Neutrophil (primary cell): ENCODE results near the gene NTF3.

ENCODE experiments used
- H3K27ac ChIP-seq: fragments of 200-600 bp; sonication (generic); 2 replicates; pipeline ENCODE4 v1.5.1; 2016; ENCODE audit warnings: mild to moderate bottlenecking, moderate library complexity
- H3K27me3 ChIP-seq: fragments of 200-600 bp; sonication (generic); 2 replicates; pipeline ENCODE4 v1.6.0; 2016; ENCODE audit warnings: mild to moderate bottlenecking
- H3K36me3 ChIP-seq: fragments of 200-600 bp; sonication (generic); 2 replicates; pipeline ENCODE4 v1.5.1; 2017
- H3K4me1 ChIP-seq, 2 experiments: fragments of 200-600 bp in 1 of 2; sonication (generic) in 1 of 2; 1 replicate in 1 of 2; 2 replicates in 1 of 2; pipeline versions ENCODE4 v1.5.1 to v1.6.1; 2013 to 2016; ENCODE audit warnings: low read depth in 1 of 2, low read length in 1 of 2, mild to moderate bottlenecking in 1 of 2, moderate library complexity in 1 of 2; ENCODE audit not compliant: control insufficient read depth in 1 of 2, insufficient read depth in 1 of 2
- H3K4me3 ChIP-seq, 2 experiments: fragments of 200-600 bp in 1 of 2; sonication (generic) in 1 of 2; 1 replicate in 1 of 2; 2 replicates in 1 of 2; pipeline ENCODE4 v1.5.1; 2013 to 2016; ENCODE audit warnings: low read depth in 1 of 2, low read length in 1 of 2, mild to moderate bottlenecking in 1 of 2, moderate library complexity in 1 of 2
- H3K9me3 ChIP-seq: fragments of 200-600 bp; sonication (generic); 2 replicates; pipeline ENCODE4 v1.5.1; 2016
- CTCF ChIP-seq: fragments of 200-600 bp; sonication (generic); IDR thresholded peaks from 2 replicates; pipeline ENCODE4 v1.5.1; 2016; ENCODE audit warnings: antibody characterized with exemption

NTF3 gene

GRCh38 chr12:5516371-5517241 lies 84.7 kb downstream of the NTF3 start:
- H3K4me1 ChIP-seq, result no peaks in the 10 kb centered on the region
- no peak overlapping the region for H3K27ac ChIP-seq
- H3K4me3 ChIP-seq, result no peak overlapping the region
- no peak for TF ChIP-seq CTCF
- no peaks in the 10 kb centered on the region for H3K9me3 ChIP-seq
- H3K36me3 ChIP-seq, result no peaks in the 10 kb centered on the region
- peaks cover 1% of the 10 kb centered on the region for H3K27me3 ChIP-seq

DNA sequence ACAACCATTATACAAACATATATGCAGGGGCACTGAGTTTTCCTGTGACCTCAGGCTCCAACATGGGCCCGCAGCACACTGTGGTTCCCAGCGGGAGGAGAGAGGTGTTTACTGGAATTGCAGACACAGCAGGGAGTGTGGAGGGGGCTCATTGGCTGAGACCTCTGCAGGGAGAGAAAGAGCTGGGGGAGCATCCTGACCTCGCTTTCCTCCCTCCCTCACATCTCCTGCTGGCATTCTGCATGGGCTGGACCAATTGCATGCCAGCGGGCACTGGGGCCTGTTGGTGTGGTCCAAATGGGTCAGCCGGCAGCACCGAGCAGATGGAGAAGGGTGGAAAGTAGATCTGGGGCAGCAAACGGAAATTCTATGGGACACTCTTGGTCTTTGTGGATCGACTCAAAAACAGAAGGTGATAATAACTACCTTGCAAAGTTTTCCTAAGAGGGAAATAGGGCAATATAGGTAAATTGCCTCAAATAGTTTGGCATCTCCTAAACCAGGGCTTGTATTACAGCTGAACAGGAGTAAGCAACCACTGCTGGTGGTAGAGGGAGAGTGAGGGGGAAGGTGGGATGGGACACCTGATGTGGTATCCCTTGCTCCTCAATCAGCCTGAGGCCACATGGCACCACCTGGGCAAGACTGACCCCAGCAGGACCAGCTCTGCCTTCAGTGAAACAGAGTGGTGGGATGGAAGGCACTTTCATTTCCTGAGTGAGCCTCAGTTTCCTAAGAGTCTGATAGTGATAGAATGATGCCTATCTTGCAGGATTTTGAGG lies 86.9 kb downstream of the NTF3 start:
- TF ChIP-seq CTCF, result no peak
- Histone ChIP-seq H3K27me3 (no peaks in the 10 kb centered on the region), H3K4me1 (no peaks in the 10 kb centered on the region), H3K27ac (no peak overlapping the region), H3K36me3 (no peaks in the 10 kb centered on the region), H3K4me3 (no peak overlapping the region), H3K9me3 (no peaks in the 10 kb centered on the region)

GRCh38 chr12:5520037-5520436 lies 88.1 kb downstream of the NTF3 start:
- Histone ChIP-seq H3K4me1 (no peaks in the 10 kb centered on the region), H3K27me3 (no peaks in the 10 kb centered on the region), H3K27ac (no peak overlapping the region), H3K36me3 (no peaks in the 10 kb centered on the region), H3K9me3 (no peaks in the 10 kb centered on the region), H3K4me3 (no peak overlapping the region)
- no peak for TF ChIP-seq CTCF

- Histone ChIP-seq H3K27me3 (no peaks in the 10 kb centered on the region), H3K9me3 (no peaks in the 10 kb centered on the region), H3K4me3 (no peak overlapping the region), H3K27ac (no peak overlapping the region), H3K36me3 (no peaks in the 10 kb centered on the region), H3K4me1 (no peaks in the 10 kb centered on the region)
- TF ChIP-seq CTCF, result no peak
Measured at GRCh38 chr12:5520831-5521230, 88.9 kb downstream of the NTF3 start.

GRCh38 chr12:5521456-5522325 lies 89.8 kb downstream of the NTF3 start:
- H3K4me3 ChIP-seq, result no peak overlapping the region
- no peak for TF ChIP-seq CTCF
- no peak overlapping the region for H3K27ac ChIP-seq
- H3K36me3 ChIP-seq, result no peaks in the 10 kb centered on the region
- no peaks in the 10 kb centered on the region for H3K9me3 ChIP-seq
- H3K27me3 ChIP-seq, result no peaks in the 10 kb centered on the region
- H3K4me1 ChIP-seq, result no peaks in the 10 kb centered on the region
